GM21515 (cell line): ENCODE measurements around the gene HSD3B2.

Experiments
- ATAC-seq: cut with Tn5 transposase; IDR thresholded peaks from one replicate; pipeline ENCODE4 v1.9.1; 2021; ENCODE audit not compliant: unreplicated experiment

The HSD3B2 gene

DNA sequence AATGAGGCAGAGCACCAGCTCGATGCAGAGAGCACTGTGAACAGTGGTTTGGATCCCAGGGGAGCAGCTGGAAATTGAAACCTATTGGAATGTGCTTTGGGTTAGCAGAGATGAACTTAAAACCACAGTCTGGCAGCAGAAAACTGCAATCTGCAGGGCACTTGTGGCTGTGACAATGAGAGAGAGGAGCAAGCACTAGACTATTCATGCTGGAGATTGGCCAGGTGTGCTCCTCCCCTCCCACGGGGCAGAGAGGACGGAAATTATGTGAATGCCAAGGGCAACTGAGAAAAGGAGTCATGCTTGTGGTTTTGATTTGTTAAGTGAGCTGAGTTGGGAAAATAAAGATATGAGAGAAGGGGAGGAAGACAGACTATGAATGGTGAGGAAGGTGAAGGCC, 38.1 kb downstream of the HSD3B2 start:
- no peak for ATAC-seq

DNA sequence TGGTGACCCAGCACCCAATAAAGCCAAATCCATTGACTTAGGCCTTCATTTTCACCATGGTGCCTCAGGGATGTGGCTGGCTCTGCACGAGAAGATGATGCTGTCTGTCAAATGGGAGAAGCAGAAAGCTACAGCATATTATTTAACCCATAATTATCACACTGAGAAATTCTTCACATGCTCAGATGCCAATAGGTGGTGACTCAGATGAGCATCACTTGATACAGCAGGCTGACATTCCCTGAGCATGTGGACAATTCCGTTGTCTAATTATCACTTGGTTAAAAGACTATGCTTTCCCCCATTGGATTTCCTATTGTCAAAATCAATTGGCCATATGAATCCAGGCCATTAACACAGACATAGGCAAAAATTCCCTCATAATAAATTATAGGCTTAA, 48.0 kb downstream of the HSD3B2 start:
- no peak for ATAC-seq

GRCh38 chr1:119463569-119463968, 48.6 kb downstream of the HSD3B2 start:
- no peak for ATAC-seq

DNA sequence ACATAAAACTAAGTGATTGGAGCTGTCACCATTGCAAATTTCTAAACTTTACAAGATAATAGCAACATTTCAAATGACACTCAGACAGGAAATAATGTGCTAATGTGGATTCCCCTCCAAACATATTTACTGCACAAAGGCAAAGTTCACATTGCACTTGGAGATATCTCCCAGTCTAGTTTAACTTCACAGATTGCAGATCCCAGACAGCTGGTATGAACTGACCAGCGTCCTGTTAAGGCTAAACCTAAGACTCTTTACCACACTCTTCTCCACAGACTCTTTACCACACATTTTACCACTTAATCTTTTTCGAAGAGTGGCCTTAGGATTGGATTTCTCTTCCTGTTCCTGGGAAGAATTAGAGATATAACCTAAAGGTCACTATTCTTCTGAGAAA, 51.5 kb downstream of the HSD3B2 start:
- no peak for ATAC-seq

DNA sequence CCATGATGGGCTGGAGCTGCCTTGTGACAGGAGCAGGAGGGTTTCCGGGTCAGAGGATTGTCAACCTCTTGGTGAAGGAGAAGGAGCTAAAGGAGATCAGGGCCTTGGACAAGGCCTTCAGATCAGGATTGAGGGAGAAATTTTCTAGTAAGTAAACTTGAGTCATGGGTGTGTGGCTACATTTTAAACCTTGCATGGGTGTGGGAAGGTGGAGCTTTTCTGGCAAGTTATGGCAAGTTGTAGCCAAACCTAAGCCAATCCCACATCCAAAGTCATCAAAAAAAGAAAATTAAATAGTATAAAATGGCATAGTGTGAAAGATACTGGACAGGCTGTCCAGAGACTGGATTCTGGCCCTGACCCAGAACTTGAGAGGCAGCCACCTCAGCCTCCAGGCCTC, 52.3 kb downstream of the HSD3B2 start:
- ATAC-seq = no peak

DNA sequence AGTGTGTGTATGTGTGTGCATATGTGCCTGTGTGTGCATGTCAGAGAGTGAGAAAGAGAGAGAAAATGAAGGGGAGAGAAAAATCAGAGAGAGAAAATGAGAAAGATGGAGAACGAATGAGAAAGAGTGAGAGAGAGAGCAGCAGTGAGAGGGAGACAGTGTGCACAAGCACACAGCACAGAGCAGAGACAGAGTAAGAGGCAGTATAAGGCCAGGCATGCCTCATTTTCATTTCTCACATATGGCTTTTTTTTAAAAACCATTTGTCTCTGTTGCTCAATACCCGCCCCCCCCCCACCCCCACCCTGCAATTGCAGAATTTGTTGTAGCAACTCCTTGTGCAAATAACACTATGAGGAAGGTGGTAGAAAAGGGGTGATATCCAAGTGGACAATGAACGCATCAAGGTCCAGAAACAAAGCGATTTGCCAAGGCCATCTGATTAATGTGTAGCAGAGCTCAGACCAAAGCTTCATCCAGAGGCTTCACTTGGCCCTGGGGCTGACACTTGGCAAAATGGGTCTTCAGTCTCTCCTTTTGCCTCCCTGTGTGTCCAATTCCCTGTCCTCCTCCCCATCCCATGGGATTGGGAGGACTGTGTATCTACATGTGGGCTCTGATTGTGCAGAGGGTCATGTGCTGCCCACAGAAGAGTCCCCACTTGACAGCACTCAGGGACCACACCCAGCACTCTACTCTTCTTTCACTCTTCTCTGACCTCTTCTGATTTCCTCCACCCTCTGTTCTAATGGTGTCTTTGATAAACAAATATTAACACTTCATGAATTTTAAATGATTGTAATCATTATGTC, 53.1 kb downstream of the HSD3B2 start:
- no peak for ATAC-seq

- ATAC-seq = no peak
These were observed 54.8 kb downstream of the HSD3B2 start for GRCh38 chr1:119469741-119470140.

- no peak for ATAC-seq
These were observed 55.4 kb downstream of the HSD3B2 start for GRCh38 chr1:119470377-119470776.

GRCh38 chr1:119470958-119471357, 56.0 kb downstream of the HSD3B2 start:
- ATAC-seq = no peak

DNA sequence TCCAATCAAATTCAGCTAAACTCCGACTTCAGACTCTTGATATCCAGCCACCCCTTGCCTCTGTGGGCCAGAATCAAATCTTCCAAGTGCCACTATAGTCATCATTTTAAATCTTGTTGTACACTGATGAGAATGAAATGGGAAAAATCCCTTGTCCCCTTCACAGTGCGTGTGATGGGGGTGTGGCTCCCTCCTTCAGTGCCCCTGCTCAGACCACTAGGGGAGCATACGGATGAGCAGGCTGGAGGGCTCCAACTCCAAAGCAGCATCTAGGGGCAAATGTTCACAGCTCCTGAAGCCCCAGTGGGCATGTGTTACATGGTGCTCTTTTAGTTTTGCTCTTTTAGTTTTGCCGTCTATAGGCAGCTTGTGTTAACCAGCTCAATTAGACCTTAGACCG, 56.6 kb downstream of the HSD3B2 start:
- no peak for ATAC-seq

GRCh38 chr1:119472080-119472818, 57.3 kb downstream of the HSD3B2 start:
- ATAC-seq = no peak
